AG10803 (cell line): Measurements from ENCODE around the gene CFAP20.

Experiments
- DNase-seq: peaks from one replicate; pipeline ENCODE4 v3.0.0; 2010; ENCODE audit warnings: low read depth
- H3K4me3 ChIP-seq: 2 replicates; pipeline ENCODE4 v1.5.1; 2011; ENCODE audit warnings: mild to moderate bottlenecking, low read length, control low read depth
- CTCF ChIP-seq: conservative IDR thresholded peaks from 2 replicates; pipeline ENCODE4 v1.5.1; 2011; ENCODE audit warnings: mild to moderate bottlenecking, low read length, control low read depth, inconsistent platforms

The CFAP20 gene

GRCh38 chr16:58157951-58158540 lies 28.9 kb upstream of the CFAP20 start:
- no peak for DNase-seq
- no peak for TF ChIP-seq CTCF
- H3K4me3 ChIP-seq, result no peak overlapping the region

GRCh38 chr16:58157239-58157638 lies 28.1 kb upstream of the CFAP20 start:
- DNase-seq, result no peak
- H3K4me3 ChIP-seq, result no peak overlapping the region
- TF ChIP-seq CTCF, result no peak

GRCh38 chr16:58155839-58156238 lies 26.7 kb upstream of the CFAP20 start:
- no peak for DNase-seq
- H3K4me3 ChIP-seq, result no peak overlapping the region
- no peak for TF ChIP-seq CTCF

- TF ChIP-seq CTCF, result no peak
- no peak overlapping the region for H3K4me3 ChIP-seq
- peak; percentile 25 for DNase-seq
Observed at GRCh38 chr16:58154345-58154744, 25.2 kb upstream of the CFAP20 start.

GRCh38 chr16:58152246-58152868 lies 23.2 kb upstream of the CFAP20 start:
- peak; percentile 26 for DNase-seq
- no peak overlapping the region for H3K4me3 ChIP-seq
- TF ChIP-seq CTCF, result no peak

GRCh38 chr16:58148526-58148925 lies 19.3 kb upstream of the CFAP20 start:
- no peak overlapping the region for H3K4me3 ChIP-seq
- DNase-seq, result no peak
- TF ChIP-seq CTCF, result no peak

- no peak for DNase-seq
- no peak overlapping the region for H3K4me3 ChIP-seq
- TF ChIP-seq CTCF, result no peak
Observed at GRCh38 chr16:58148099-58148498, 18.9 kb upstream of the CFAP20 start.
